ENCODE results near the gene LAMA2. TPM values are rescaled to one million over a fixed set of nuclear protein-coding genes. Genes with fewer than 3 reads are reported as not detected.

Gene LAMA2
- total and polyA plus RNA-seq, 2 donors (not counting 3 experiments of a cell fraction or from before 2014, with no cell fraction given), result 0.51 to 0.75 TPM

GRCh38 chr6:128990360-128990759 is 107.4 kb downstream of the LAMA2 start:
- Histone ChIP-seq H3K36me3 (ENCODE audit: control insufficient read depth in 2 of 2, extremely low read depth in 1 of 2, insufficient read depth in 2 of 2, low read length in 2 of 2) (no peaks in the 10 kb centered on the region), H3K9me1 (replicated peaks; ENCODE audit: control insufficient read depth, extremely low read depth, insufficient read depth, low read length) (no peaks in the 10 kb centered on the region), H4K20me1 (replicated peaks; ENCODE audit: control insufficient read depth, extremely low read depth, insufficient read depth, low read length) (no peaks in the 10 kb centered on the region), H2AFZ (ENCODE audit: low read depth, low read length) (no peak overlapping the region), H3K4me2 (ENCODE audit: insufficient read depth, low read length) (no peak overlapping the region), H3K27ac (ENCODE audit: insufficient read depth, low read depth, low read length) (no peak overlapping the region), H3K27me3 (ENCODE audit: control insufficient read depth in 2 of 2, insufficient read depth in 2 of 2, low read length in 2 of 2) (no peaks in the 10 kb centered on the region), H3K9ac (replicated peaks; ENCODE audit: extremely low read depth, insufficient read depth, low read length) (no peak overlapping the region), H3K9me3 (replicated peaks; ENCODE audit: control insufficient read depth, insufficient read depth, low read length) (no peaks in the 10 kb centered on the region), H3K79me2 (ENCODE audit: control insufficient read depth, insufficient read depth, low read length) (no peaks in the 10 kb centered on the region), H3K4me3 (replicated peaks in 1 of 3; ENCODE audit: insufficient read depth in 1 of 3, low read depth in 1 of 3, low read length in 3 of 3) (no peak overlapping the region), H3K4me1 (ENCODE audit: control insufficient read depth, extremely low read depth, insufficient read depth, low read length) (no peaks in the 10 kb centered on the region)
- BruUV-seq (replicated peaks), result no TSS peak
- DNase-seq (ENCODE audit: low read depth, low spot score) (no peak), FAIRE-seq (no peak)
- TF ChIP-seq EZH2 (IDR thresholded peaks at IDR 0.05; ENCODE audit: borderline replicate concordance, low read depth, low read length, severe bottlenecking), result no peak
- no peak for TF ChIP-seq MYC (IDR thresholded peaks at IDR 0.05; ENCODE audit: low read depth, low read length)
- TF ChIP-seq, protein P1, sequence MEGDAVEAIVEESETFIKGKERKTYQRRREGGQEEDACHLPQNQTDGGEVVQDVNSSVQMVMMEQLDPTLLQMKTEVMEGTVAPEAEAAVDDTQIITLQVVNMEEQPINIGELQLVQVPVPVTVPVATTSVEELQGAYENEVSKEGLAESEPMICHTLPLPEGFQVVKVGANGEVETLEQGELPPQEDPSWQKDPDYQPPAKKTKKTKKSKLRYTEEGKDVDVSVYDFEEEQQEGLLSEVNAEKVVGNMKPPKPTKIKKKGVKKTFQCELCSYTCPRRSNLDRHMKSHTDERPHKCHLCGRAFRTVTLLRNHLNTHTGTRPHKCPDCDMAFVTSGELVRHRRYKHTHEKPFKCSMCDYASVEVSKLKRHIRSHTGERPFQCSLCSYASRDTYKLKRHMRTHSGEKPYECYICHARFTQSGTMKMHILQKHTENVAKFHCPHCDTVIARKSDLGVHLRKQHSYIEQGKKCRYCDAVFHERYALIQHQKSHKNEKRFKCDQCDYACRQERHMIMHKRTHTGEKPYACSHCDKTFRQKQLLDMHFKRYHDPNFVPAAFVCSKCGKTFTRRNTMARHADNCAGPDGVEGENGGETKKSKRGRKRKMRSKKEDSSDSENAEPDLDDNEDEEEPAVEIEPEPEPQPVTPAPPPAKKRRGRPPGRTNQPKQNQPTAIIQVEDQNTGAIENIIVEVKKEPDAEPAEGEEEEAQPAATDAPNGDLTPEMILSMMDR (IDR thresholded peaks at IDR 0.05; ENCODE audit: extremely low read depth in 1 of 2, insufficient read depth in 1 of 2, low read depth in 1 of 2, low read length in 2 of 2), result no peak
- TF ChIP-seq, protein P2, sequence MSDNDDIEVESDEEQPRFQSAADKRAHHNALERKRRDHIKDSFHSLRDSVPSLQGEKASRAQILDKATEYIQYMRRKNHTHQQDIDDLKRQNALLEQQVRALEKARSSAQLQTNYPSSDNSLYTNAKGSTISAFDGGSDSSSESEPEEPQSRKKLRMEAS (IDR thresholded peaks at IDR 0.05; ENCODE audit: insufficient read depth, insufficient read length), result no peak
- no peak for TF ChIP-seq JUN (IDR thresholded peaks at IDR 0.05; ENCODE audit: borderline replicate concordance, insufficient read depth, insufficient read length, low read depth)
- TF ChIP-seq GATA2 (IDR thresholded peaks at IDR 0.05; ENCODE audit: insufficient read depth, insufficient read length, low read depth, low read length), result no peak
- no peak for TF ChIP-seq POLR2AphosphoS5 (IDR thresholded peaks at IDR 0.05; ENCODE audit: insufficient read depth, low read depth, low read length)
- TF ChIP-seq FOS (IDR thresholded peaks at IDR 0.05; ENCODE audit: borderline replicate concordance, insufficient read depth, low read length), result no peak
- TF ChIP-seq POLR2A (IDR thresholded peaks at IDR 0.05; ENCODE audit: low read depth, low read length), result no peak
- ChIA-PET POLR2A (interaction anchor here (0.6 kb wide), 1 partner anchor 9 kb away, joined by 5 read pairs; no protein-coding TSS in a partner anchor), CTCF (interaction anchor here (1.3 to 2.0 kb wide), 4 partner anchors 10 to 380 kb away, joined by 3 to 8 read pairs (median 4); no protein-coding TSS in a partner anchor)
- intact Hi-C loops (cut with micrococcal nuclease), result no loop called here
- dilution Hi-C loops (cut with MboI; ENCODE audit: extremely low pct_ligation_motif_present, low sequenced_read_pairs), result no loop called here

All from endothelial cell of umbilical vein (primary cell).